ENCODE data around the gene AS3MT. TPM values are rescaled to one million over a fixed set of nuclear protein-coding genes. Genes with fewer than 3 reads are reported as not detected.

AS3MT gene
- polyA plus RNA-seq, 1 of the 3 experiments (the other 2 are of a cell fraction): 9.0 TPM

- TF ChIP-seq ZBTB33 (IDR thresholded peaks at IDR 0.05; ENCODE audit: borderline replicate concordance, low read depth): no peak
These were observed 72.1 kb downstream of the AS3MT start (continued) for GRCh38 chr10:102941401-102941800.

GRCh38 chr10:102945449-102945848 is 76.2 kb downstream of the AS3MT start:
- peaks cover 0 to 6% of the 10 kb centered on the region in 2 experiments; a peak in 2 of 4 replicates for H3K4me1 ChIP-seq (ENCODE audit: control insufficient read depth in 1 of 2, insufficient read depth in 2 of 2, low read depth in 1 of 2, low read length in 1 of 2)
- no peaks in the 10 kb centered on the region for H3K79me2 ChIP-seq (ENCODE audit: insufficient read depth)
- no peaks in the 10 kb centered on the region for H3K27me3 ChIP-seq (ENCODE audit: insufficient read depth)
- H2AFZ ChIP-seq (ENCODE audit: low read depth): no peak overlapping the region
- no peak overlapping the region for H3K27ac ChIP-seq (ENCODE audit: low read depth in 2 of 2, low read length in 1 of 2)
- H3K9me3 ChIP-seq: no peaks in the 10 kb centered on the region
- no peak overlapping the region for H3K4me3 ChIP-seq (ENCODE audit: low read depth in 2 of 2, low read length in 1 of 2)
- CTCF ChIA-PET: no interaction called here
- H3K9me2 ChIP-seq: no peaks in the 10 kb centered on the region
- POLR2A ChIA-PET: no interaction called here
- WGBS (ENCODE audit: low lambda C conversion rate): 89% methylated on average over 3 of the region's 3 CpGs
- DNase-seq: no peak
- no peaks in the 10 kb centered on the region for H3F3A ChIP-seq (replicated peaks; ENCODE audit: insufficient read depth)
- TF ChIP-seq TEAD4 (IDR thresholded peaks at IDR 0.05; ENCODE audit: borderline replicate concordance, insufficient read depth) (no peak), RXRA (IDR thresholded peaks at IDR 0.05; ENCODE audit: borderline replicate concordance, low read depth) (no peak), GABPA (IDR thresholded peaks at IDR 0.05; ENCODE audit: low read depth) (no peak), EZH2phosphoT487 (IDR thresholded peaks at IDR 0.05; ENCODE audit: borderline replicate concordance, low read depth) (no peak), TCF12 (IDR thresholded peaks at IDR 0.05) (no peak), JUND (IDR thresholded peaks at IDR 0.05) (no peak), FOXM1 (IDR thresholded peaks at IDR 0.05; ENCODE audit: low read depth) (no peak), CHD2 (IDR thresholded peaks at IDR 0.05; ENCODE audit: low read length, partially characterized antibody) (no peak), SIN3A (IDR thresholded peaks at IDR 0.05; ENCODE audit: borderline replicate concordance, low read depth, low read length) (no peak), USF2 (IDR thresholded peaks at IDR 0.05; ENCODE audit: borderline replicate concordance, low read depth, low read length) (no peak), SMC3 (IDR thresholded peaks at IDR 0.05; ENCODE audit: low read depth, low read length) (no peak), YY1 (IDR thresholded peaks at IDR 0.05; ENCODE audit: low read depth) (no peak), USF1 (IDR thresholded peaks at IDR 0.05; ENCODE audit: borderline replicate concordance, low read depth) (no peak), GATA2 (CRISPR knock-in tag; IDR thresholded peaks at IDR 0.05) (no peak), RAD21 (IDR thresholded peaks at IDR 0.05; ENCODE audit: low read length) (no peak), NFIC (IDR thresholded peaks at IDR 0.05; ENCODE audit: borderline replicate concordance) (no peak), FOSL2 (IDR thresholded peaks at IDR 0.05; ENCODE audit: borderline replicate concordance, low read depth) (no peak), FOXJ3 (CRISPR knock-in tag; IDR thresholded peaks at IDR 0.05) (no peak), IRF3 (IDR thresholded peaks at IDR 0.05; ENCODE audit: low read depth, low read length) (no peak), REST (IDR thresholded peaks at IDR 0.05; ENCODE audit: low read depth, low read length) (no peak)
- H3K4me2 ChIP-seq: no peak overlapping the region
- no peaks in the 10 kb centered on the region for H3K36me3 ChIP-seq (replicated peaks in 1 of 2; ENCODE audit: control insufficient read depth in 1 of 2, insufficient read depth in 2 of 2, low read length in 1 of 2)
- no peak overlapping the region for H3K9ac ChIP-seq
- no peaks in the 10 kb centered on the region for H4K20me1 ChIP-seq (ENCODE audit: insufficient read depth)

All from SK-N-SH (cell line).